OCI-M2 (cell line): ENCODE measurements around the gene SLC4A5.

Source experiments
- DNase-seq: peaks from one replicate; lab custom pipeline; 2025; ENCODE audit not compliant: unreplicated experiment; lab: John Stamatoyannopoulos, UW

The SLC4A5 gene

GRCh38 chr2:74275228-74275627 lies 68.0 kb downstream of the SLC4A5 start:
- no peak for DNase-seq

DNA sequence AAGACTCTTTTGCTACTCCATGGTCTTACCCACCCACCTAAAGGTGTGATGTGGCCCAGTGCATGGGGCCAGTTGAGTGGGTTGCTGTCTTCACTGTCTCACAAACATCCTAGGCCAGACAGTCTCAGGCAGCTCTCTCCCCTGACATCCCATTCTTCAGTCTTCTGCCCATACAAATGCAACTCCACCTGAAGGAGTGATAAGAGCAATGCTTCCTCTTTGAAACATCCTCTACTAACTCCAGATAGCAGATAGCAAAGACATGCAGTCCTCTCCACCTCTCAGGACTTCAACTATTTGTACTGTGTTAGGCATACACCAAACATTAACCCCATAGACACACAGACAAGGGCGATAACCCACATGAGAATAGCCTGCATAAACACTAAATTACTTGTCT lies 73.5 kb downstream of the SLC4A5 start:
- DNase-seq = no peak

GRCh38 chr2:74267068-74267467 lies 76.1 kb downstream of the SLC4A5 start:
- no peak for DNase-seq

DNA sequence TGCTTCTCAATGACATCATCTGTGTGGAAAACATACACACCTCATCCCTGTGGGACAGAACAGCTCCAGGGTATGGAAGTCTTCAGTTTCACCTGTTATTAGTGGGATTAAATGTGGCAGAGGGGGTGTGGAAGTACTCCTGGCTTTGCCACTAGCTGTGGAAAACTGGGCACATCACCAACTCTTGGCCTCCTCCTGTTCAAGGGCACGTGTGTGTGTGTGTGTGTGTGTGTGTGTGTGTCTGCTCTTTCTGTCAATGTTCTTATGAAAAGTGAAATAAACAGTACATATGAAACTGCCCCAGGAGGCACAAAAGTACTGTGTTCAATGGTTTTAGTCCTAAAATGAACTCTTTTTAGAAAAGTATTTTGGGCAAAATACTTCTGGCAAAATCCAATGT lies 78.9 kb downstream of the SLC4A5 start:
- DNase-seq = no peak

- DNase-seq = no peak
Measured at GRCh38 chr2:74262681-74263080, 80.5 kb downstream of the SLC4A5 start.

DNA sequence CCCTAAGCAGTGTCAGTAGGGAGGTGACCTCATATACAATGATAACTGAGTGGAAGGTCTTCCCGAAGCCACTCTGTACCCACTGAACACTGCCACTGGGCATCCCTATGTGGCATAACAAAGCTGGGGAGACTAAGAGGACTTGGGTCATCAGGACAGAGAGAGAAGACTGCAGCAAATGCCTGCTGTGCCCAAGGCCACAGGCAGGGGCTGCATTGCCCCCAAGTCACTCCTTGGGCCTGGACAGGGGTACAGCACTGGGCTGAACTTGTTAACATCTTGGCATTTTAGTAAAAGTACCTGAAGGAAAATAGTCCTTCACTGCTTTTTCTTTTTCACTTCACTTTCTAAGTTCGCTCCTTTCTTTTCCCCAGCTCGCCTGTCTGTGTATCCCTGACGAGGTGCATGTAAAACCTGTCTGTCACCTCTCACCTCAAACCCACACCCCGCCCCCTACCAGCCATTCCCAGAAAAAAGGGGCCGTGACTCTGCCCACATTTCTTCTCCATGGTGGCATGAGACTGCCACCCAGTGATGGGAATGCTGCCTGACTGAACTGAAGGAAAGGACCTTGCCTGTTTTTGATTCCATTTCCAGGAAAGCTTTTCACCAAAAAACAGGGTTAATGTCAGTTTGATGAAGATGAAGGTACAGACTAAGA lies 81.9 kb downstream of the SLC4A5 start:
- DNase-seq = no peak

- no peak for DNase-seq
Measured at GRCh38 chr2:74260495-74260894, 82.7 kb downstream of the SLC4A5 start.

DNA sequence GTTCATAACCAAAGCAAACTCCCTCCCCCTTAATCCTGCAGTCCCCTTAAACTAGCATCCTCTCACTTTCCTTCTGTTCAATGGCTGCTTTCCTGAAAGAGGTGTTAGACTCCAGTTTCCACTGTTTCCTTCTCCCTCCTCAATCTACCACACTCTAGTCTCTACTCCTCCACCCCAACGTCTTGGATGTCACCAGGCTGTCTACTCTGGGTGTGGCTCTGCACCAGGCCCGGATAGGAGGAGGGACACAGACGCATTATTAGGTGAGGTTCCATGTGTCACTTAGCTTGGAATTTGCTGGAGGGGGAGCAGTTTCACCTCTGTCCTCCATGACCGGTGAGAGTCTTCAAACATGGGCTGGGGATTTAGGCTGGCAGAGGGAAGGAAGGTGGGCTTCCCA lies 83.5 kb downstream of the SLC4A5 start:
- DNase-seq = no peak

DNA sequence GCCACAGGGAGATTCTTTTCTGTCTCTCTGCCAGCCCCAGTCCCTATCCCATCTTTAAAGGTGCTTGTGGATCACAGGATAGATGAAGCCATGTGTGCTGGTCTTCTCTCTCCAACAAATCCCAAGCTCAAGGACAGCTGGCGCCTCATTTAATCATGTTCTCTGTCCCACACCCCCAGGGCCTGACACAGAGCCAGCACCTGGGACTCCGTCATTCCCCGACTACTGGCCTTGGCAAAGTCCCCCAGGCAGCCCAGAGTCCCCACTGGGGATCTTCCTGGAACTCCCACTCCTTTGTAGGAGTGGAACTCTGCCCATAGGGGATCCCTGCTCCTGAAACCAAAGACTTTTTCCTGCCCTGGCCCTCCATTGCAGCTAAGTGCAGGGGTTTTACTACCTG lies 84.0 kb downstream of the SLC4A5 start:
- DNase-seq = no peak

- no peak for DNase-seq
Measured at GRCh38 chr2:74255660-74256213, 87.5 kb downstream of the SLC4A5 start.

DNA sequence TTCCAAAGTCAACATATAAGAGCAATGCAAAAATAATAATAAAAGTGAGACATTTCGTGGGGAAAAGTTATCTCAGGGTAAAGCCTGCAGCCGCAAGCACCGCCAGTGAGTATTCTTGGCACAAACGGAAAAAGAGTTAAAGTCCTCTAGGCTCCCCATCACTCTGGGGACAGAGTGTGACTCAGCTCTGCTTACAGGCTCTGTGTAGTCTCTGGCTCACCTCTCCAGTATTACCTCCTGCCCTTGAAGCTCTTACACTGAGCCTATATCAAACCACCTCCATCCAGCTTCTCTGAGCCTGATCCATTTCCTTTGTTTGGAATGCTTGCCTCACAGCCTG lies 89.3 kb downstream of the SLC4A5 start:
- no peak for DNase-seq

- no peak for DNase-seq
Measured at GRCh38 chr2:74253306-74253970, 89.8 kb downstream of the SLC4A5 start.

DNA sequence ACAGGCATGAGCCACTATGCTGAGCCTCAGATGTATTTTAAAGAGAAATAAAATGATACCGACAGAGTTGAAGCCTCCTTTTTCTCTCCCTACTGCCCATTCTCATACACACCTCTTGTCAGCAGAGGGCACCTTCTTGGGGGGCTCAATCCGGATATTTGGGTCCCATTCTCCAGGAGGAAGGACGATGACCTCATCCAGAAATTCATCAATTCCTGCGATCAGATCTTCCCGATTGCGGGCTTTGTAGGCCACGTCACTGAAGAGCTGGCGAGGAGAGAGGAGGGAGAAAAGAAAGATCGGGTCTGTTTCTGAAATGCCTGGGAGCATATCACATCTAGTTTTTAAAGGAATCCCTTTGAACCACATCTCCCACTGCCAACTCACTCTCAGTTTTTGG lies 90.4 kb downstream of the SLC4A5 start:
- DNase-seq = no peak

DNA sequence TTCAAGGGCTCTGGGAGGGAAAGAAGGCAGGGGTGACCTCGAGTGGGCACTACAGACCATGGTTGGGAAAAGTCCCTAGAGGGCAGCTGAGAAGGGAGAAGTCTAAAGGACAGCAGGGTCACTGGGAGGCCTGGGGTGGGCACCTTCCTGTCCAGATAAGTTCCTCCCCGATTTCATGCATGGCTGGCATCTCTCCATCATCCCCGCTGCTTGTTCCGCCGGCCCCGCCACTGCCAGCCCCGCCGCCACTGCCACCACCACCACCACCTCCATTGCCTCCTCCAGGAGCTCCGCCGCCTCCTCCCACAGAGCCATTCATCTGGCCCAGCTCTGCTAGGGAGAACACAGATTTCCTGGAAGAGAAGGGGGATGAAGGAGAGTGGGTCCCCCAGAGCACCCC lies 91.2 kb downstream of the SLC4A5 start:
- no peak for DNase-seq

- DNase-seq = no peak
Measured at GRCh38 chr2:74250189-74250631, 93.0 kb downstream of the SLC4A5 start.

GRCh38 chr2:74249406-74250122 lies 93.7 kb downstream of the SLC4A5 start:
- no peak for DNase-seq

- DNase-seq = no peak
Measured at GRCh38 chr2:74246496-74247195, 96.6 kb downstream of the SLC4A5 start.

DNA sequence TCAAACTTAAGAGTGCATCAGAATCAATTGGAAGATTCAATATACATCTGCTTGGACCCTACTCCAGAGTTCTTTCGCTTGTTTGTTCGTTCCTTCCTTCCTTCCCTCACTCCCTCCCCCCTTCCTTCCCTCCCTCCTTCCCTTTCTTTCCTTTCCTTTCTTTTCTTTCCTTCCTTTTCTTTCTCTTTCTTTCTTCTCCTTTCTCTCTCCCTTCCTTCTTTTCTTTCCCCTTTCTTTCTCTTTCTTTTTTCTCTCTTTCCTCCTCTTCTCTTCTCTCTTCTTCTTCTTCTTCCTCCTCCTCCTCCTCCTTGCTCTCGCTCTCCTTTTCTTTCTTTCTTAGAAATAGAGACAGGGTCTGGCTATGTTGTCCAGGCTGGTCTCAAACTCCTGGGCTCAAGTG lies 98.9 kb downstream of the SLC4A5 start:
- no peak for DNase-seq

DNA sequence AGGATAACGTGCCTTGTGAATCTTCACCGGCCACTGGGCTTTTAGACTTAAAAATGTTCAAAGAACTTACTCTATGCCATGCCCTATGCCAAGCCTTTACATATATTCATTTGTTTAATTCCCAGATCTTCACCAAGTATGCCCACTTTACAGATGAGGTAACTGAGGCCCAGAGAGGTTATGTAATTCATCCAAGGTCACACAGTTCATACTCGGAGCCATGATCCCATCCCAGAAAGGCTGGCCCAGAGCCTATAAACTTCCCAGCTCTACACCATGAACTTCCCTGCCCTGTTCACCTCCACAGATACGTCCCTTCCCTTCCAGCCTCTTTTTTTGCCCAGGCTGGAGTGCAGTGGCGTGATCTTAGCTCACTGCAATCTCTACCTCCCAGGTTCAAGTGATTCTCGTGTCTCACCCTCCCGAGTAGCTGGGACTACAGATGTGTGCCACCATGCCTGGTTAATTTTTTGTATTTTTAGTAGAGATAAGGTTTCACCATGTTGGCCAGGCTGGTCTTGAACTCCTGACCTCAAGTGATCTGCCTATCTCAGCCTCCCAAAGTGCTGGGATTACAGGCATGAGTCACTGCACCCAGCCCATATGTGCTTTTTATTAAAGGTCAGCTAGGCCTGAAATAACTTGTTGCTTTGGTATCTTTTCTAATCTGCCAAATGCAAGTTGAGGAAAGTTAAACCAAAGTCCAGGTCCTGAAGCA lies 100.7 kb downstream of the SLC4A5 start:
- no peak for DNase-seq

DNA sequence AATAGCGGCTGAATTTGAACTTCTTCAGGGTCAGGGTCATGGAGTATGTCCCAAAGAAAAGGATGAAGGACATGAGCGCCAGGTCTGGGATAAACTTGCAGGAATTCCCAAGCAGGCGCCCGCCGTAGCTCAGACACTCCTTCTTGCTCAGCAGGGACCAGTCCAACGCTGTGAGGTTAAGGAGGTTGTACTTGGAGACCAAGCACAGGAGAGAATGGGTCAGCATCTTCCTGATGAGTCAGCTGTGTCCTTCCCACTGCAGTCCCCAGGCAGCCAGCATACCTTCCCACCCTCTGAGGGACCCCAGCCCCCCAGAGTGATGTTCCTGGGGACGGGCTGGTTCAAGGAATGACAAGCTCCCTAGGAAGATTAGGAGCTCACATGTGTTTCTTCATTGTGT lies 103.9 kb downstream of the SLC4A5 start:
- DNase-seq = no peak

DNA sequence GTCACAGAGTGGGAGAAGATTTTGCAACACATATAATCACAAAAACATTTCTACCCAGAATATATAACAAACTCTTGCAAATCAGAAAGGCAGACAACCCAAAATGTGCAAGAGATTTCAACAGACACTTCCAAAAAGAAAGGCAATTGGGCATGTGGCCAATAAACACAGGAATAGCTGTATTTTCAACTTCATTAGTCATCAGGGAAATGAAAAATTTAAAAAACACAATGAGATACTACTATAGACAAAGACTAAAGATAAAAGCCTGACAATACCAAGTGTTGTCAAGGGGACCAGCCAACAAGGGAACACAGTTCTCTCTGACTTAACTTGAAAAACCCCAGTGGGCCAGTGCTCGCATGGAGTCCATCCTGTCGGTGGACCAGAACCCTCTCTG lies 104.3 kb downstream of the SLC4A5 start:
- no peak for DNase-seq
